BJ (cell line): Measurements from ENCODE around the gene FER1L5. TPM values are rescaled to one million over a fixed set of nuclear protein-coding genes. Genes with fewer than 3 reads are reported as not detected.
"Not testable (repeated sequence)": the region's sequence is repeated elsewhere in the genome, so short reads cannot be mapped to it uniquely, and the experiment has no call there.

Experiments used
- CTCF ChIA-PET: fragments of 350-600 bp; formaldehyde crosslinking; extraction: SDS; loops from one replicate; lab custom pipeline; 2021; ENCODE audit warnings: antibody characterized with exemption, inconsistent platforms; lab: Yijun Ruan, JAX
- POLR2A ChIA-PET: fragments of 300-600 bp; sonication (Branson Sonifier 250); formaldehyde crosslinking; extraction: SDS; loops from one replicate; lab custom pipeline; 2021; ENCODE audit warnings: antibody characterized with exemption; lab: Charles Lee
- DNase-seq: peaks from one replicate; pipeline ENCODE4 v3.0.0-alpha.2; 2011; ENCODE audit warnings: low read depth
- H3K27me3 ChIP-seq: 2 replicates; pipeline ENCODE4 v1.6.0; 2011; ENCODE audit warnings: low read length; ENCODE audit not compliant: control insufficient read depth, insufficient read depth
- H3K36me3 ChIP-seq: 2 replicates; pipeline ENCODE4 v1.5.1; 2011; ENCODE audit warnings: low read length; ENCODE audit not compliant: control insufficient read depth, insufficient read depth
- H3K4me3 ChIP-seq: 2 replicates; pipeline ENCODE4 v1.5.1; 2011; ENCODE audit warnings: low read depth, mild to moderate bottlenecking, control low read depth, low read length
- CTCF ChIP-seq: IDR thresholded peaks from 2 replicates; pipeline ENCODE4 v1.5.1; 2011; ENCODE audit warnings: low read depth, mild to moderate bottlenecking, control low read depth, inconsistent platforms, low read length, moderate library complexity; ENCODE audit not compliant: insufficient read depth
- polyA plus RNA-seq: library from polyadenylated mRNA; depleted of rRNA; stranded (reverse); fragments of >200 nt; gene quantifications from 2 replicates; pipeline ENCODE4 v1.2.3, GENCODE V29; 2011

The FER1L5 gene
- polyA plus RNA-seq, 1 experiment = 0.07 TPM

- no peak overlapping the region for H3K4me3 ChIP-seq
- POLR2A ChIA-PET = no interaction called here
- H3K27me3 ChIP-seq = no peaks in the 10 kb centered on the region
- DNase-seq = peak; percentile 99
- CTCF ChIA-PET = interaction anchor here (0.6 to 1.0 kb wide), 3 partner anchors 73 to 491 kb away, joined by 3 read pairs; no protein-coding TSS in a partner anchor
- TF ChIP-seq CTCF = no peak
- no peaks in the 10 kb centered on the region for H3K36me3 ChIP-seq
Measured at GRCh38 chr2:96665083-96665569, 22.6 kb downstream of the FER1L5 start.

- CTCF ChIA-PET, H3K36me3 ChIP-seq, H3K27me3 ChIP-seq, POLR2A ChIA-PET, DNase-seq, H3K4me3 ChIP-seq: not testable (repeated sequence)
Measured at GRCh38 chr2:96665717-96666116, 23.2 kb downstream of the FER1L5 start.

- CTCF ChIA-PET = interaction anchor here (0.8 kb wide), 1 partner anchor 11 kb away, joined by 3 read pairs; no protein-coding TSS in a partner anchor
- Histone ChIP-seq H3K27me3 (no peaks in the 10 kb centered on the region), H3K36me3 (no peaks in the 10 kb centered on the region), H3K4me3 (no peak overlapping the region)
- no peak for TF ChIP-seq CTCF
- DNase-seq = no peak
- POLR2A ChIA-PET = no interaction called here
Measured at GRCh38 chr2:96668771-96669170, 26.2 kb downstream of the FER1L5 start.

- no peak overlapping the region for H3K4me3 ChIP-seq
- H3K27me3 ChIP-seq = no peaks in the 10 kb centered on the region
- no peak for TF ChIP-seq CTCF
- CTCF ChIA-PET = no interaction called here
- POLR2A ChIA-PET = no interaction called here
- no peak for DNase-seq
- H3K36me3 ChIP-seq = no peaks in the 10 kb centered on the region
Measured at GRCh38 chr2:96669539-96670215, 27.1 kb downstream of the FER1L5 start.

GRCh38 chr2:96679848-96680247, 37.3 kb downstream of the FER1L5 start:
- CTCF ChIA-PET = interaction anchor here (1.1 kb wide), 1 partner anchor 12 kb away, joined by 3 read pairs; no protein-coding TSS in a partner anchor
- no peak for DNase-seq
- no peak for TF ChIP-seq CTCF
- H3K36me3 ChIP-seq = no peaks in the 10 kb centered on the region
- no peak overlapping the region for H3K4me3 ChIP-seq
- POLR2A ChIA-PET = no interaction called here
- H3K27me3 ChIP-seq = peaks cover 4% of the 10 kb centered on the region
